IPS DF 4.7 (cell line): Measurements from ENCODE around the gene CEACAM1.
A peak's percentile ranks its signal among the peaks of the same experiment; 100 is the strongest.
"Not testable (repeated sequence)": the region's sequence is repeated elsewhere in the genome, so short reads cannot be mapped to it uniquely, and the experiment has no call there.

Experiments used
- DNase-seq: peaks from one replicate; pipeline ENCODE4 v3.0.0-alpha.2; 2013; ENCODE audit warnings: low spot score; ENCODE audit errors: extremely low read depth

CEACAM1 gene

GRCh38 chr19:42477117-42477516, 51.2 kb downstream of the CEACAM1 start:
- DNase-seq = no peak

- no peak for DNase-seq
These were observed 52.9 kb downstream of the CEACAM1 start for GRCh38 chr19:42475366-42475765.

- DNase-seq = no peak
These were observed 53.5 kb downstream of the CEACAM1 start for GRCh38 chr19:42474743-42475142.

GRCh38 chr19:42473686-42474085, 54.6 kb downstream of the CEACAM1 start:
- DNase-seq = peak; percentile 68

- DNase-seq = no peak
These were observed 55.7 kb downstream of the CEACAM1 start for GRCh38 chr19:42472402-42473147.

- DNase-seq = no peak
These were observed 56.6 kb downstream of the CEACAM1 start for GRCh38 chr19:42471554-42472249.

- no peak for DNase-seq
These were observed 58.7 kb downstream of the CEACAM1 start for GRCh38 chr19:42469311-42470235.

- DNase-seq = no peak
These were observed 59.9 kb downstream of the CEACAM1 start for GRCh38 chr19:42468273-42468796.

GRCh38 chr19:42467183-42467760, 61.0 kb downstream of the CEACAM1 start:
- no peak for DNase-seq

GRCh38 chr19:42466521-42467182, 61.6 kb downstream of the CEACAM1 start:
- no peak for DNase-seq

GRCh38 chr19:42465827-42466280, 62.4 kb downstream of the CEACAM1 start:
- no peak for DNase-seq

GRCh38 chr19:42461700-42462324, 66.5 kb downstream of the CEACAM1 start:
- no peak for DNase-seq

GRCh38 chr19:42461231-42461630, 67.0 kb downstream of the CEACAM1 start:
- DNase-seq = not testable (repeated sequence)

GRCh38 chr19:42459926-42460325, 68.4 kb downstream of the CEACAM1 start:
- no peak for DNase-seq
